Measurements from ENCODE around the gene MAN2A1.

GRCh38 chr5:109693535-109694400 lies 4.0 kb downstream of the MAN2A1 start:
- TF ChIP-seq CTCF (IDR thresholded peaks at IDR 0.05; ENCODE audit: low read length): no peak
- no peak for TF ChIP-seq EZH2 (optimal IDR thresholded peaks at IDR 0.05; ENCODE audit: low read depth, low read length)
- TF ChIP-seq EZH2phosphoT487 (IDR thresholded peaks at IDR 0.05; ENCODE audit: low read length): no peak

Data from MM.1S (cell line).